Astrocyte (in vitro differentiated cells and primary cell): ENCODE data around the gene N4BP3. TPM values are rescaled to one million over a fixed set of nuclear protein-coding genes. Genes with fewer than 3 reads are reported as not detected.

Source experiments
- DNase-seq: peaks from one replicate; pipeline ENCODE4 v3.0.0-alpha.2; 2010; ENCODE audit warnings: low read depth
- FAIRE-seq: peaks from 2 replicates; lab custom pipeline; 2011; peaks lifted over from hg19 to GRCh38; lab: Jason Lieb, UNC
- H2AFZ ChIP-seq: 2 replicates; pipeline ENCODE4 v1.6.0; 2012; ENCODE audit warnings: low read depth, low read length, inconsistent platforms
- H3K27ac ChIP-seq: 2 replicates; pipeline ENCODE4 v1.5.1; 2011; ENCODE audit warnings: low read depth, low read length, inconsistent platforms
- H3K27me3 ChIP-seq: 2 replicates; pipeline ENCODE4 v1.6.0; 2011; ENCODE audit warnings: low read length, inconsistent platforms; ENCODE audit not compliant: insufficient read depth
- H3K36me3 ChIP-seq: 2 replicates; pipeline ENCODE4 v1.5.1; 2011; ENCODE audit warnings: low read length, inconsistent platforms; ENCODE audit not compliant: insufficient read depth
- H3K4me1 ChIP-seq: 2 replicates; pipeline ENCODE4 v1.5.1; 2011; ENCODE audit warnings: low read length, inconsistent platforms; ENCODE audit not compliant: insufficient read depth
- H3K4me2 ChIP-seq: 2 replicates; pipeline ENCODE4 v1.6.0; 2012; ENCODE audit warnings: low read length, inconsistent platforms
- H3K4me3 ChIP-seq: 2 replicates; pipeline ENCODE4 v1.5.1; 2011; ENCODE audit warnings: low read depth, mild to moderate bottlenecking, low read length, inconsistent platforms; ENCODE audit not compliant: insufficient read depth
- H3K79me2 ChIP-seq: 2 replicates; pipeline ENCODE4 v1.6.0; 2012; ENCODE audit warnings: mild to moderate bottlenecking, low read length, inconsistent platforms; ENCODE audit not compliant: insufficient read depth
- H3K9ac ChIP-seq: 2 replicates; pipeline ENCODE4 v1.6.0; 2012; ENCODE audit warnings: mild to moderate bottlenecking, low read length, inconsistent platforms
- H3K9me3 ChIP-seq: 2 replicates; pipeline ENCODE4 v1.5.1; 2012; ENCODE audit warnings: low read depth, mild to moderate bottlenecking, low read length, inconsistent platforms; ENCODE audit not compliant: insufficient read depth
- H4K20me1 ChIP-seq: 2 replicates; pipeline ENCODE4 v1.6.0; 2012; ENCODE audit warnings: low read length, inconsistent platforms; ENCODE audit not compliant: insufficient read depth
- H3K27ac Mint-ChIP-seq: one replicate; pipeline ENCODE4 v1.8.0; 2021; ENCODE audit warnings: mild to moderate bottlenecking, mixed read lengths; ENCODE audit not compliant: unreplicated experiment
- H3K27me3 Mint-ChIP-seq: one replicate; pipeline ENCODE4 v1.8.0; 2021; ENCODE audit warnings: low read depth, mixed read lengths; ENCODE audit not compliant: unreplicated experiment
- H3K36me3 Mint-ChIP-seq: one replicate; pipeline ENCODE4 v1.8.0; 2021; ENCODE audit warnings: low read depth, mixed read lengths; ENCODE audit not compliant: unreplicated experiment
- H3K4me1 Mint-ChIP-seq: one replicate; pipeline ENCODE4 v1.8.0; 2021; ENCODE audit warnings: low read depth, mixed read lengths; ENCODE audit not compliant: unreplicated experiment
- H3K4me3 Mint-ChIP-seq: one replicate; pipeline ENCODE4 v1.8.0; 2021; ENCODE audit warnings: mild to moderate bottlenecking, moderate library complexity, mixed read lengths; ENCODE audit not compliant: unreplicated experiment
- H3K9me3 Mint-ChIP-seq: one replicate; pipeline ENCODE4 v1.8.0; 2021; ENCODE audit warnings: mild to moderate bottlenecking, mixed read lengths; ENCODE audit not compliant: unreplicated experiment
- CTCF ChIP-seq: IDR thresholded peaks from 2 replicates; pipeline ENCODE4 v1.5.1; 2011; ENCODE audit warnings: low read depth, mild to moderate bottlenecking, inconsistent platforms, low read length, moderate library complexity; ENCODE audit not compliant: insufficient read depth
- EZH2 ChIP-seq: IDR thresholded peaks from 2 replicates; pipeline ENCODE4 v1.6.1; 2012; ENCODE audit warnings: mild to moderate bottlenecking, low read length, inconsistent platforms; ENCODE audit not compliant: insufficient read depth
- total RNA-seq: library from RNA; stranded (reverse); gene quantifications from 2 replicates; pipeline ENCODE4 v1.2.1, GENCODE V29; 2021

N4BP3 gene
- total RNA-seq, 1 donor from 2014 or later, result 1.3 TPM

DNA sequence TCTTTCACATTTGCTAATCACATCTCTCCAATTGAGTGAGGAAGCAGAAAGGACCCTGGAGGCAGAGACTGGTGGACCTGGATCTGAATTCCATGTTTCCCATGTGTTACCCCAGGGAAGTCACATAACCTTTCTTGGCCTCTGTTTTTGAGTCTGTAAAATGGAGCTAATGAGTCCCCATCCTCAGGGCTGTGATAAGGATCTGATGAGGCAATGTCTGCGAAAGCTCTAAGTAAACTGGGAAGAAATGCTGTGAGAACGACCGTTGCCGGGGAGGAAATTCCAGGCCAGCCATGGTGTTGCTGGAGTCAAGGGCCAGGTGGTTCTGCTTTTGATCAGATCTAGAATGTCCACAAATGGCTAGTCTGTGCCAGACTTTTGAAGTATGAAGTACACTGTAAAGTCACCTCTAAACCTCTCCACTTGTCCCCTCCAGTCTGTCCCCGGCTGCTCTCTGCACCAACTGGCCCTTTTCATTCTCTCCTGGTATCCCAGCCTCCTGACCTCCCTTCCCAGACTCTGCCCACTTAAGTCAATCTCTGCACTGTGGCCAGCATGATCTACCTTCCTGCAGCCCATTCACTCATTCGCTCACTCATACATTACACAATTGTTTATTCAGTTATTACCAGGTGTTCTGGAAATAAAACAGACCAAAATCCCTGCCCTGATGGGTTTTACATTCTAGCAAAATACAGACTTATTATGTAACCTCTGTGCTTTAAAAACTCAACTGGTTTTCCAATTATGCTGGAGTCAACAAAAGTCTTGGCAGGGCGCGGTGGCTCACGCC is 32.5 kb upstream of the N4BP3 start:
- Histone ChIP-seq H3K9ac (no peak overlapping the region), H3K27ac (no peak overlapping the region), H3K79me2 (no peaks in the 10 kb centered on the region), H3K9me3 (no peaks in the 10 kb centered on the region), H3K4me1 (no peaks in the 10 kb centered on the region), H3K4me3 (no peak overlapping the region), H2AFZ (no peak overlapping the region), H3K27me3 (no peaks in the 10 kb centered on the region), H4K20me1 (no peaks in the 10 kb centered on the region), H3K4me2 (no peak overlapping the region), H3K36me3 (no peaks in the 10 kb centered on the region)
- Mint-ChIP-seq H3K9me3 (no peaks in the 10 kb centered on the region), H3K27me3 (peaks cover 32% of the 10 kb centered on the region), H3K4me1 (peaks cover 5% of the 10 kb centered on the region), H3K36me3 (no peaks in the 10 kb centered on the region), H3K27ac (no peak overlapping the region), H3K4me3 (no peak overlapping the region)
- FAIRE-seq, result no peak
- no peak for DNase-seq
- TF ChIP-seq CTCF, result no peak
- no peak for TF ChIP-seq EZH2

DNA sequence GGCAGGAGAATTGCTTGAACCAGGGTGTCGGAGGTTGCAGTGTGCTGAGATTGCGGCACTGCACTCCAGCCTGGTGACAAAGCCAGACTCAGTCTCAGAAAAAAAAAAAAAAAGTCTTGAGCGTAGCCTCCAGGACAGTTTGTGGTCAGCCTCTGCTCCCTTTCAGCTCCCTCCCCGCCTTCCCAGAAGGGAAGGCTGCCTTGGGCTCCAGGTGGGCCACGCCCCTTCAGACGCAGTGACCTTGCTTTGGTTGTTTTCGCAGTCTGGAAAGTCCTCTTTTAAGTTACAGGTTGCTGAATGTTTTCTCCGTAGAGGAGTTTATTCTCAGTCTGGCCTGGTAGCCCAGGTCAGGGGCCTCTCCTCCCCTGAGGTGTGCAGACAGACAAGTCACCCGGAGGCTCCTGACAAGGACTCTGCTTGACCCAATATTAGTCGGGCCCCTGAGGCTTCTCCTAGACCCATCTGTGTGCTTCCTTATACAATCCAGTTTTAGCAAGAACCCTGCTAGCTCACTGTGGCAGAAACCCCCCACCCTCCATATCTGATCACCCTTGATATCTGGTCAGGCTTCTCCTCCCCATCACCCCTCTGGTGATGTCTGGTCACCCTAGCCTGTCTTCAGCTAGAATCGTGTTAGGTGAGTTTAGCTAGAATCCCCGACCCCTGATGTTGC is 31.6 kb upstream of the N4BP3 start:
- Histone ChIP-seq H3K27ac (no peak overlapping the region), H3K36me3 (no peaks in the 10 kb centered on the region), H2AFZ (no peak overlapping the region), H3K4me2 (no peak overlapping the region), H4K20me1 (no peaks in the 10 kb centered on the region), H3K79me2 (no peaks in the 10 kb centered on the region), H3K4me1 (no peaks in the 10 kb centered on the region), H3K9ac (no peak overlapping the region), H3K4me3 (no peak overlapping the region), H3K9me3 (no peaks in the 10 kb centered on the region), H3K27me3 (no peaks in the 10 kb centered on the region)
- Mint-ChIP-seq H3K27me3 (peaks cover 26% of the 10 kb centered on the region), H3K9me3 (no peaks in the 10 kb centered on the region), H3K4me3 (no peak overlapping the region), H3K4me1 (peaks cover 5% of the 10 kb centered on the region), H3K27ac (no peak overlapping the region), H3K36me3 (no peaks in the 10 kb centered on the region)
- DNase-seq, result no peak
- FAIRE-seq, result no peak
- TF ChIP-seq CTCF, result no peak
- TF ChIP-seq EZH2, result no peak

GRCh38 chr5:178083922-178084321 is 29.4 kb upstream of the N4BP3 start:
- Histone ChIP-seq H2AFZ (no peak overlapping the region), H3K4me3 (no peak overlapping the region), H3K4me2 (no peak overlapping the region), H3K9ac (no peak overlapping the region), H3K36me3 (no peaks in the 10 kb centered on the region), H3K79me2 (no peaks in the 10 kb centered on the region), H4K20me1 (no peaks in the 10 kb centered on the region), H3K27ac (no peak overlapping the region), H3K27me3 (no peaks in the 10 kb centered on the region), H3K4me1 (no peaks in the 10 kb centered on the region), H3K9me3 (no peaks in the 10 kb centered on the region)
- no peaks in the 10 kb centered on the region for H3K9me3 Mint-ChIP-seq
- H3K27me3 Mint-ChIP-seq, result peaks cover 23% of the 10 kb centered on the region
- no peak for DNase-seq
- FAIRE-seq, result no peak
- H3K36me3 Mint-ChIP-seq, result no peaks in the 10 kb centered on the region
- H3K27ac Mint-ChIP-seq, result no peak overlapping the region
- no peak for TF ChIP-seq CTCF
- TF ChIP-seq EZH2, result no peak
- H3K4me3 Mint-ChIP-seq, result no peak overlapping the region
- H3K4me1 Mint-ChIP-seq, result peaks cover 5% of the 10 kb centered on the region
